Pons (tissue), 1 donor: ENCODE results near the gene CHKA.
A peak's percentile ranks its signal among the peaks of the same experiment; 100 is the strongest.

ENCODE experiments used
- DNase-seq: peaks from one replicate; pipeline ENCODE4 v3.0.0-alpha.2; 2016; ENCODE audit warnings: low spot score

Gene CHKA

GRCh38 chr11:68071281-68072048 lies 49.7 kb downstream of the CHKA start:
- DNase-seq = no peak

- no peak for DNase-seq
Measured at GRCh38 chr11:68067991-68068390, 53.2 kb downstream of the CHKA start.

- DNase-seq = peak; percentile 40
Measured at GRCh38 chr11:68066742-68067141, 54.4 kb downstream of the CHKA start.

GRCh38 chr11:68065841-68066240 lies 55.3 kb downstream of the CHKA start:
- no peak for DNase-seq

GRCh38 chr11:68064926-68065325 lies 56.3 kb downstream of the CHKA start:
- DNase-seq = no peak

- no peak for DNase-seq
Measured at GRCh38 chr11:68061508-68061907, 59.7 kb downstream of the CHKA start.

- DNase-seq = no peak
Measured at GRCh38 chr11:68057807-68058206, 63.4 kb downstream of the CHKA start.

GRCh38 chr11:68056317-68057285 lies 64.6 kb downstream of the CHKA start:
- DNase-seq = no peak

- no peak for DNase-seq
Measured at GRCh38 chr11:68053981-68054812, 67.0 kb downstream of the CHKA start.

- DNase-seq = no peak
Measured at GRCh38 chr11:68053117-68053516, 68.1 kb downstream of the CHKA start.

GRCh38 chr11:68052137-68052873 lies 68.9 kb downstream of the CHKA start:
- no peak for DNase-seq

GRCh38 chr11:68051191-68052136 lies 69.7 kb downstream of the CHKA start:
- DNase-seq = no peak

- no peak for DNase-seq
Measured at GRCh38 chr11:68050371-68050841, 70.8 kb downstream of the CHKA start.

- DNase-seq = no peak
Measured at GRCh38 chr11:68049509-68050370, 71.4 kb downstream of the CHKA start.

GRCh38 chr11:68048681-68049508 lies 72.3 kb downstream of the CHKA start:
- DNase-seq = no peak

- DNase-seq = no peak
Measured at GRCh38 chr11:68047437-68048290, 73.5 kb downstream of the CHKA start.

- no peak for DNase-seq
Measured at GRCh38 chr11:68044898-68045351, 76.3 kb downstream of the CHKA start.
